ENCODE results near the gene DUSP2.

The DUSP2 gene, protein sequence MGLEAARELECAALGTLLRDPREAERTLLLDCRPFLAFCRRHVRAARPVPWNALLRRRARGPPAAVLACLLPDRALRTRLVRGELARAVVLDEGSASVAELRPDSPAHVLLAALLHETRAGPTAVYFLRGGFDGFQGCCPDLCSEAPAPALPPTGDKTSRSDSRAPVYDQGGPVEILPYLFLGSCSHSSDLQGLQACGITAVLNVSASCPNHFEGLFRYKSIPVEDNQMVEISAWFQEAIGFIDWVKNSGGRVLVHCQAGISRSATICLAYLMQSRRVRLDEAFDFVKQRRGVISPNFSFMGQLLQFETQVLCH

DNA sequence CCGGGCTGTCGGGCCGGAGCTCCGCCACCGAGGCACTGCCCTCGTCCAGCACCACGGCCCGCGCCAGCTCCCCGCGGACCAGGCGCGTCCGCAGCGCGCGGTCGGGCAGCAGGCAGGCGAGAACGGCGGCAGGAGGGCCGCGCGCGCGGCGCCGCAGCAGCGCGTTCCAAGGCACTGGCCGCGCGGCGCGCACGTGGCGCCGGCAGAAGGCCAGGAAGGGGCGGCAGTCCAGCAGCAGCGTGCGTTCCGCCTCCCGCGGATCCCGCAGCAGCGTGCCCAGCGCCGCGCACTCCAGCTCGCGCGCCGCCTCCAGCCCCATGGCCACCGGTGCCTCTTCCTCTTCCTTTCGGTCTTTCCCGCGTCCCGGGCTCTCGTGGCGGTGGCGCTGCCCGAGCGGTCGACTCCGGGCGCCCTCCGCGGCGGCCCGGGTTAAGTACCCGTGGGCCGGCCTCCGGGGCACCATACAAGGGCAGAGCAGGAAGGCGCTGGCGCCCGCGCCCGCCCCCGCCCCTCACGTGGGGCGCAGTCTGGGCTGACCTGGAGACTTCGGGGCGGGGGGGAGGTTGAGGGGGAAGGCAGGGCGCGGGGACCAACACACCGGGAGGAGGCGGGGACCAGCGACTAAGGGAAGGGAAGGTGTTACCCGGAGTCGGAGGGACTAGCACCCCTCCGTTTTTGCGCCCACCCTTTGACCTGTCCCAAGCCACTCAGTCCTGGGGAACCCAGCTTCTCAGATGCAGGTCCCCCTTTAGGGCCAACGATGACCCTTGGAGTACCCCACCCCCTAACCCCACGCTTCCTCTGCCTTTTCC is at the start of gene DUSP2:
DUSP2 (minus strand) TSS at position 405 of the 812 bp plus-strand sequence; CDS start at position 319, 86 bp downstream.
- peak; percentile 57 for DNase-seq (ENCODE audit: low spot score)

GRCh38 chr2:96191937-96192670 is 46.9 kb upstream of the DUSP2 start:
- DNase-seq (ENCODE audit: low spot score): no peak

DNA sequence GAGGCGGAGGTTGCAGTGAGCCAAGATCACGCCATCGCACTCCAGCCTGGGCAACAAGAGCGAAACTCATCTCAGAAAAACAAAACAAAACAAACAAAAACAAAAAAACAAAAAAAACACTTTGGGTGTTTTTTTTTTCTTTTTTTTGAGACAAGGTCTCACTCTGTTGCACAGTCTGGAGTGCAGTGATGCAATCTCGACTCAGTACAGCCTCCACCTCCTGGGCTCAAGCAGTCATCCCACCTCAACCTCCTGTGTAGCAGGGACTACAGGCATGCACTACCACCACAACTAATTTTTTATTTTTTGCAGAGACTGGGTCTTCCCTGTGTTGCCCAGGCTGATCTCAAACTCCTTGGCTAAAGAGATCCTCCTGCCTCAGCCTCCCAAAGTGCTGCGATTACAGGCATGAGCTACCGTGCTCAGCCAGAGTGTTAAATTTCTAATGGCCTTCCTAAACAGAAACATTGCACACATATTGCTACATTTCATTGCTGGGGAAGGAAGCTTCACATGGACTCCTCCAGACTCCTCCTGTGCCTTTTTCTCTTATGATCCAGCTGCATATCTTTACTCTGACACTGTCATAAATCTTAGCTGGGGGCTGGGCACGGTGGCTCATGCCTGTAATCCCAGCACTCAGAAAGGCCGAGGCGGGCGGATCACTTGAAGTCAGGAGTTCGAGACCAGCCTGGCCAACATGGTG is 43.7 kb upstream of the DUSP2 start:
- no peak for DNase-seq (ENCODE audit: low spot score)

GRCh38 chr2:96186562-96186961 is 41.3 kb upstream of the DUSP2 start:
- no peak for DNase-seq (ENCODE audit: low spot score)

- no peak for DNase-seq (ENCODE audit: low spot score)
Observed at GRCh38 chr2:96185516-96185915, 40.3 kb upstream of the DUSP2 start.

- no peak for DNase-seq (ENCODE audit: low spot score)
Observed at GRCh38 chr2:96184989-96185388, 39.7 kb upstream of the DUSP2 start.

DNA sequence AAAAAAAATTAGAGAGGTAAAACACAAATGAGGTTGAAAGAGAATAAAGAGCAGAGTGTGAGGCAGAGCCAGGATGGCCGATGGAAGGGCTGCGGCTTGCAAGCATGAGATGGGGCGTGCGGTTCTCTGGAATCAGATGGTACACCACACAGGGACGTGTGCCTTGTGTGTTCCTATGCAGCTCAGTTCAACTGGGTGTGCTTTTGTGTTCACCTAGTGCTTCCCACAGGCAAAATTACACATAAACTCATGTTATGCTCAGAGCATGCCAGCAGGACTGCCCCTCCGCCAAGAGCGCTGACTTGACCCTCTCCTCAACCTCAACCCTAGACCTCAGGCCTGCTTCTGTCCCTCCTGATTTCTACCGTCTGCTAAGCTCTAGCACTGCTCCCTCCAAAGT is 38.9 kb upstream of the DUSP2 start:
- no peak for DNase-seq (ENCODE audit: low spot score)

DNA sequence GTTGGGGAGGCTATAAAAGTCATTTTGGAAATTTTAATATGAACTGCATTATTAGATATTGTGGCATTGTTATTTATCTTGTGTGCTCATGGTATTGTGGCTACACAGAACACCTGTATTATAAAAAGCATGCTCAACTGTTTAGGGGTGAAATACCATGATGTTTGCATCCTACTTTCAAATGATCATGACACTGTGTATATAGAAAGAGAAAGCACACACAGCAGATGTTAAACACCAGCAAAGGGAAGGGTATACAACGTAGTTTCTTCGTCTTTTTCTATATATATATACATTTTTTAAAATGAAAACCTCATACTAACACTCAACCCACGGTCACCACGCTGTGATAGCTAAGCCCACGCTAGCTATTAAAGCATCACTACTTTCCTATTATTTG is 36.3 kb upstream of the DUSP2 start:
- DNase-seq (ENCODE audit: low spot score): no peak

GRCh38 chr2:96180521-96180920 is 35.3 kb upstream of the DUSP2 start:
- DNase-seq (ENCODE audit: low spot score): no peak

DNA sequence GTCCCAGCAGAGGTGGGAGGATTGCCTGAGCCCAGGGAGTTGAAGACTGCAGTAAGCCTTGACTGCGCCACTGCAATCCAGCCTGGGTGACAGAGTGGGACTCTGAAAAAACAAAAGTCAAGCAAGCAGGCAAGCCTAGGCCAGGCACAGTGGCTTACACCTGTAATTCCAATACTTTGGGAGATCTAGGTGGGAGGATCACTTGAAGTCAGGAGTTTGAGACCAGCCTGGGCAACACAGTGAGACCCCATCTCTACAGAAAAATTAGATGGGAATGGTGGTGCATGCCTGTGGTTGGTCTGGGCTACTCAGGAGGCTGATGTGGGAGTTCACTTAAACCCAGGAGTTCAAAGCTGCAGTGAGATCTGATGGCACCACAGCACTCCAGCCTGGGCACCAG is 34.8 kb upstream of the DUSP2 start:
- DNase-seq (ENCODE audit: low spot score): no peak

DNA sequence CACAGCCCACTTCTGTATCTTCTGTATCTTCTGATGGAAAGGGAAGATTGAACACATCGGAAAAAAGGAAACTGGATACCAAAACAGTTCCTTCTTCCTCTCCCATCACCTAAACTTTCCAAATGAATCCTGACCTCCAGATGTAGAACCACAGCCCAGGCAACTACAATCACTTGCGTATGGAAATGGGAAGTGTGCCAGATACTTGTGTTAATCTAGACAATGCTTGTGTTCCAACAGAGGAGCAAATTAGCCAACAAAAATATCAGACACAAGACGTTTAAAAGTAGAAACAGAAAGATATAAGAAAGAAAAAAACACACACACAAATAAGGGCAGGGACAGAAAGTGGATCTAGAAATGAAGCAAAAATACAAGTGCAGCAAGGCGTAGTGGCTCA is 31.4 kb upstream of the DUSP2 start:
- DNase-seq (ENCODE audit: low spot score): no peak

GRCh38 chr2:96175951-96176350 is 30.7 kb upstream of the DUSP2 start:
- DNase-seq (ENCODE audit: low spot score): no peak

- peak; percentile 68 for DNase-seq (ENCODE audit: low spot score)
Observed at GRCh38 chr2:96174251-96175144, 29.3 kb upstream of the DUSP2 start.

GRCh38 chr2:96171831-96172230 is 26.6 kb upstream of the DUSP2 start:
- no peak for DNase-seq (ENCODE audit: low spot score)

DNA sequence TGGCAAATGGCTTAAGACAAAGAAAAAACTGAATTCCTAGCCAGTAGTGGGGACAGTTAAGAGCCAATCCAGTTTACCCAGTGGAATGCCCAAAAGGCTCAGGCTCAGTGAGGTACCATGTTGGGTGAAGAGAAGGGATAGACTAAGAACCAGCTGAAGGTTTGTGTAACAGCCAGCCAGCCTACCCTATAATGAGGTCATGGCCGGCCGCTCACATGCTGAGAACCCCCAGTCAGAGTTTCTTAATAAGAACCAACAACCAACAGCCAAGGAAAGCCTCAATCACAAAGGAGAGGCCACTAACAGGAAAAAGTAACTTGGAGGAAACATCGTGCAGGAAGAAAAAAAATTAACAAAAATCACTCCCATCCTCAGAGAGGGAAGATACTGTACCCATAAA is 25.4 kb upstream of the DUSP2 start:
- DNase-seq (ENCODE audit: low spot score): no peak

- no peak for DNase-seq (ENCODE audit: low spot score)
Observed at GRCh38 chr2:96169868-96170507, 24.7 kb upstream of the DUSP2 start.

DNA sequence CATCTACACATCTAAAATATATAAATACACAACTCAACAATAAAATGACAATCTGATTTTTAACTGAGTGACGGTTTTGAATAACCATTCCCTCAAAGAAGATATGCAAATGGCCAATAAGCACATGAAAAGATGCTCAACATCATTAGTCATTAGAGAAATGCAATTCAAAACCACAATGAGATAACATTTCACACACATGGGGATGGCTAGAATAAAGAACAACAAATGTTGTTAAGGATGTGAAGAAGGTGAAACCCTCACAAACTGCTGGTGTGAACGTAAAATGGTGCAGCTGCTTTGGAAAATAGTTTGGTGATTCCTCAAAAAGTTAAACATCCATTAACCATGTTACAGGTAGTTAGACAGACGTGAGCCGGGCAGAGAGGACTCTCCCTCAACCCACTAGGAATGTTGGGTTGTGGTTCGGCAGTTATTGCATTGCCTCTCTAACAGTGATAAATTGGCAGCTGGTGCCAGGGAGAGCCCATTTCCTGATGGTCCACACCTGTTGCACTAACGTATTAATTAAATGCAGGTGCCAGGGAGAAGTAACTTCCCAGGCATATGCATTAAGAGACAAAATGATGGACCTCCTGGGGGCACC is 22.3 kb upstream of the DUSP2 start:
- DNase-seq (ENCODE audit: low spot score): no peak

- DNase-seq (ENCODE audit: low spot score): peak; percentile 81
Observed at GRCh38 chr2:96164459-96165184, 19.4 kb upstream of the DUSP2 start.

DNA sequence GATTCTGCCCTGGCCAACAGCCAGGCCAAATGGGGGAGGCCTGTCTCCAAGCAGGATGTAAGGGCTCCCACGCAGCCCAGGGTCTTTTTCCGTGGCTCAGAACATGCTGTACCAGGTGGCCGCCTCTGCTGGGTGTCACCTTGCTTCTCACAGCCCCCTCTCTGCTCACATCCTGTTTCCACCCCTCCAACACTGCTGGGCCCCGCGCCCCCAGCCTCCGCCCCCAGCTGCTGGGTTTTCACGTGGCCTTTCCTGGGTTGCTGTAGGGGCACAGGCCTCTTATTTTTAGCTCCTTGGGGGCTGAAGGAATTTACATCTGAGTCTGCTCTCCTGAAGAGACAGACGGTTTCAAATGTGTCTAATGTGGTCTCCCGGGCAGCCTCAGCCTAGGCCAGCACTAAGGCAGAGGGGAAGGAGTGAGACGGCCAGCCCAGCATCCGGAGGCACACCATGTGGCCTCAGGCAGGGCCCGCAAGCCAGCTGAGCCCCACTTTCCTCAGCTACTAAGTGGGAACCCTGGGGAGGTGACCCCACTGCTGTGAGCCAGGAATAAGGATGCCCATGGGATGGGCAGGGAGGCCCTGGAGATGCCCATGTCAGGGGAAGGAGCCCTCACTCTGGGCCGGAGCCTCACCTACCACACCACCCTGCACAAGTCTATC is 18.7 kb upstream of the DUSP2 start:
- DNase-seq (ENCODE audit: low spot score): no peak

Data from putamen (tissue), 1 donor.